SKM-1 treated with dmso at 0.1 percent for 144 hours (cell line): ENCODE data around the gene APPBP2.
A peak's percentile ranks its signal among the peaks of the same experiment; 100 is the strongest.
"Not testable (repeated sequence)": the region's sequence is repeated elsewhere in the genome, so short reads cannot be mapped to it uniquely, and the experiment has no call there.

Experiments used
- DNase-seq: peaks from one replicate; lab custom pipeline; 2025; ENCODE audit not compliant: unreplicated experiment; lab: John Stamatoyannopoulos, UW

The APPBP2 gene

DNA sequence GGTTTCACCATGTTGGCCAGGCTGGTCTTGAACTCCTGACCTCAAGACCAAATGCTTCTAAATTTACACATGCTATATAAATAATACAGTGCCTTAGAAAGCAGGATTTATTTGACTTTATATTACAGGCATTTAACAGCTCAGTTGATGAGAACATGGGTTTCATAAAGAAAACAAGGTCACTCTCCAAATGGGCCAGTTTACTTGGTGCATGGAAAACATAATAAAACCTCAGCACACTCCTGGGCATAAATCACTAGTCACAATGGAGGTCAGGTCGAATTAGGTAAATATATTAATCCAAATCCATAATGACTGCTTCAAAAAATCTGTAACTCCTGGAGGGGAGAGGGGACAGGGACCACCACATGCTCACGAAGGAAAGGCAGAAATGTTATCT is 24.5 kb downstream of the APPBP2 start:
- DNase-seq: no peak

DNA sequence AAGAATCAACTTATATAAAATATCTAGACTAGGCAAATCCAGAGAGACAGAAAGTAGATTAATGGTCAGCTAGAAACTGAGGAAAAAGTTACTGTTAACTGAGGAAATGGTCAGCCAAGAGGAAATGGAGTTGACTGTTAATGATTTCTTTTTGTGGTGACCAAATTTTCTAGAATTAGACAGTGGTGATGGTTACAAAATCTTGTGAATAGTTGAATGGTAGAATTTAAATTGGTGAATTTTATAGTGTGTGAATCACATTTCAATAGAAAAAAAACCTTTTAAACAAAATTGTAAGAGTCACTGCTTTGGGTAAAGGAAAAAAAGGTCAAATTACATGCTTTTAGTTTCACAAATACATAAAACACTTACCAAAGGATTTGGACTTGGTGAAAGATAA is 30.0 kb downstream of the APPBP2 start:
- DNase-seq: no peak

DNA sequence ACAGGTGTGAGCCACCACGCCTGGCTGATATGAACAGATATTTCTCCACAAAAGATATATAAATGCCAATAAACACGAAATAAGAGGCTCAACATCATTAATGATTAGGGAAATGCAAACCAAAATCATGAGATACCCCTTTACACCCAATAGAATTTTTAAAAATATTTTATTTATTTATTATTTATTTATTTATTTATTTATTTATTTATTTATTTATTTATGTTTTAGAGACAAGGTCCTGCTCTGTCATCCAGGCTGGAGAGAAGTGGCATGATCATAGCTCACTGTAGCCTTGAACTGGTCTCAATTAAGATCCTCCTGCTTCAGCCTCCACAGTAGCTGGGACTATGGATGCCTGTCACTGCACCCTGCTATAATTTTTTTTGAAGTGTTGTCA is 30.8 kb downstream of the APPBP2 start:
- no peak for DNase-seq

DNA sequence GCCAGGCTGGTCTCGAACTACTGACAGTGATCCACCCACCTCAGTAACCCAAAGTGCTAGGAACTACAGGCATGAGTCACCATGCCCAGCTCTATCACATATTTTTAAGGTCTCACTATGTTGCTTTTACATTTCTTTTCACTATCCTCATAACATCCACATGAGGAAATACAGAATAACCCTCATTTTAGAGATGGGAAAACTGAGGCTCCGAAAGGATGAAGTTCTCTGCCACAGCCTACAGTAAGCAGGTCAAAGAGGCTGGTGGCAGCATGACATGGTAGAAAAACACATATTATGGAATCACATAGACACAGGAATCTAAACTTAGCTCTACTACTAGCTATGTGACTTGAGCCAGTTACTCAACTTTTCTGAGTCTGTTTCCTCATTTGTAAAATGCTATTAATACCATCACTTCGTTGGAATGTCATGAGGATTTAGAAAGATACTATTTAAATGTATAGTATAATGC is 32.2 kb downstream of the APPBP2 start:
- no peak for DNase-seq

DNA sequence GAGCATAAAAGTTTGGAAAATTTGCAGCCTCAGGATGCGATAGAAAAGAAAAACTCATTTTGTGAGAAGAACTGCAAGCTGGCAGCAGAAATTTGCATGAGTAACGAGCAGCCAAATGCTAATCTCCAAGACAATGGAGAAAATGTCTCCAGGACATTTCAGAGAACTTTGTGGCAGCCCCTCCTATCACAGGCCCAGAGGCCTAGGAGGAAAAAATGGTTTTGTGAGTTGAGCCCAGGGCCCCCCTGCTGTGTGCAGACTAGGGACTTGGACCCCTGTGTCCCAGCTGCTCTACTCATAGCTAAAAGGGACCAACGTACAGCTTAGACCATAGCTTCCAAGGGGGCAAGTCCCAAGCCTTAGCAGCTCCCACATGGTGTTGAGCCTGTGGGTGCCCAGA is 34.3 kb downstream of the APPBP2 start:
- no peak for DNase-seq

DNA sequence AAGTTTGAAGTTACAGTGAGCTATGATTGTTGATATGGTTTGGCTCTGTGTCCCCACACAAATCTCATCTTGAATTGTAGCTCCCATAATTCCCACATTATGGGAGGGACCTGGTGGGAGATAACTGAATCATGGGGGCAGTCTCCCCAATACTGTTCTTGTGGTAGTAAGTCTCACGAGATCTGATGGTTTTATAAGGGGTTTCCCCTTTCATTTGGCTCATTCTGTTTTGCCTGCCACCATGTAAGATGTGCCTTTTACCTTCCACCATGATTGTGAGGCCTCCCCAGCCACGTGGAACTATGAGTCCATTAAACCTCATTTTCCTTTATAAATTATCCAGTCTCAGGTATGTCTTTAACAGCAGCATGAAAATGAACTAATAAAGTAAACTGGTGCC is 35.4 kb downstream of the APPBP2 start:
- DNase-seq: not testable (repeated sequence)

DNA sequence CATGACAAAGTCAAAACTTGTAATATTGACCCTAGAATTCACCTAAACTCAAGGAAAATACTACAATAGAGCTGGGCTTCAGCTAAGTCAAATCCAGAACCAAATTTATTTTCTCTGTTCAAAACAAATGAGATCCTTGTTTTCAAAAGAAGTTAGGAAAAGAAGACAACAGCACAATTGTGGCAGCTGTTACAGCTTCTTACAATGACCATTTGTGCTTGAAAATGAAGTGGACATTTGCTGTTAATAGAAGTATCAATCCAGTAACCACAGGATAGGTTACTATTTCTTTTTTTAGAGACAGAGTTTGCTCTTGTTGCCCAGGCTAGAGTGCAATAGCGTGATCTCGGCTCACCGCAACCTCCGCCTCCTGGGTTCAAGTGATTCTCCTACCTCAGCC is 44.4 kb downstream of the APPBP2 start:
- DNase-seq: no peak

DNA sequence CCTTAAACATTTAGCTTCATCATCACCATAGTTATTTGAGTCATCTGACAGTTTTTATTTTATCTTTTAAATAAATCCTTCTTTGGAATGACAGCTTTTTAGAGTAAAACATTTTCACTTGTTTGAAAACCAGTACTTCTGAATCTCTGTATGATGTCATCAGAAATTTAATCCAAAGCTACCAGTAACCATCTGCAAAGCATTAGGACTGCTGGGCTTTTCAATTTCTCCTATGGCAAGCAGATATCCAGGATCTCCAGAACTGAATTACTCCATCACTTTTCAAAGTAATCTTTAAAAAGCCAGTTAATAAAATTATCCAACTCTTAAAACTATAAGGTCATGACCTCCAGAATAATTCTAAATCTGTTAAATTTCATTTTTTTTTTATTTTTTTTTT is 52.3 kb downstream of the APPBP2 start:
- no peak for DNase-seq

DNA sequence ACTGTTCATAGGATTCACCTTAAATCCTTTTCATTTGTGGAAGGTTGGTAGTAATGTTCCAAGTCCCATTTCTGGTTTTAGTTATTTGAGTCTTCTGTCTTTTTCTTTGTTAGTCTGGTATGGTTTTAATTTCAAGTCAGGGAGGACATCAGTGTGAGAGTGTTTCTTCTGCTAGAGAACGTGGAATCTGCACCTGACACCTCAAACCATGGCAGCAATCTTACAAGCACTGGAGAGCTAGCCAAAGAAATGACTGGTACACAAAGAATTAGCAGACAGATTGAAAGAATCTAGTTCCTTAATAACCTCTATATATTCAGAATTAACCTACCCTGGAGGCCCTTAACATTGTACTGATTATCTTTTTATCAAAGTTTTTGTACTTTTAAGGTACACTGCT is 53.6 kb downstream of the APPBP2 start:
- no peak for DNase-seq

DNA sequence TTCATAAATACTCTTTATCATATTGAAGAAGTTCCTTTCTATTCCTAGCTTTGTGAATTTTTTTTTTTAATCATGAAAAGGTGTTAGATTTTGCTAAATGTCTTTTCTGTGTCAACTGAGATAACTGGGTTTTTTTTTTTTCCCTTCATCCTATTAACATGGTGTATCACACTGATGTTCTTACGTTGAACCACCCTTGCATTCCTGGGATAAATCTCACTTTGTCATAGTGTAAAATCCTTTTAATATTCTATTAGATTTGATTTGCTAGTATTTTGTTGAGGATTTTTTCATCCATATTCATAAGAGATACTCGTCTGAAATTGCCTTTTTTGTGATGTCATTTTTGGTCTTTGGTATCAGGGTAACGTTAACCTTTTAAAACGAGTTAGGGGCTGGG is 54.6 kb downstream of the APPBP2 start:
- no peak for DNase-seq

DNA sequence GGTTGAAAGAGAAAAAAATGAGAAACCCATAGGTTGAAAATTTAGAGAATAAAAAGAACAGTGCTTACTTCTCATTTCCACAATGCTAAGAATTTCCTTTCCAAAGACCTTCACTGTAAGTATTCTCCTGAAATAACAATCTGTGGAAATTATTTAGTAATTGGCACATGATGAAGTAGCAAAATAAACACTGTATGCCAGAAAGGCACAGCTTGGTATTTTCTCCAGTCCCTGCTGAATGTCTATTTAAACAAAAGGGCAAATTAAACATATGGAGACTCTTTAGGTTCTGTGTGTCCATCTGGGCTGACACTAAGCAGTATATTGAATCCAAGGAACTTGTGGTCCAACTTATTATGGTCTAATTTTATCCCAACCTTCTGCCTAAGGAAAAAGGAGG is 57.7 kb downstream of the APPBP2 start:
- no peak for DNase-seq

DNA sequence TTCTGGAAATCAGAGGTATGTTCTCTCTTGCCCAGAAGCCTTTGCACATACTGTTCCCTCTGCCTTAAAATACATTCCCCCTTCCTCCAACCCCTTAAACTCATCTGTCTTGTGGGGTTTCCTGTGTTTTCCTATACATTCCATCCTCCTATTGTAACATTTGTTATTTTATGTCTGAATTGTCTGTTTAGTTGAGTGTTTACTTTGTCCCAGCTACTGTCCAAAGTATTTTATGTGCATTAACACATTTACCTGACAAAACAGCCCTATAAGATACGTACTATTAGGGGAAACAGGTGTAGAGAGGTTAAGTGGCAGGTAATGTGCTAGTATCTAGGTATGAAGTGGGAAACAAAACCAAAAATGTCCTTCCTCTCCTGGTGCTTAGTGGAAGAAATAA is 61.7 kb downstream of the APPBP2 start:
- DNase-seq: no peak

DNA sequence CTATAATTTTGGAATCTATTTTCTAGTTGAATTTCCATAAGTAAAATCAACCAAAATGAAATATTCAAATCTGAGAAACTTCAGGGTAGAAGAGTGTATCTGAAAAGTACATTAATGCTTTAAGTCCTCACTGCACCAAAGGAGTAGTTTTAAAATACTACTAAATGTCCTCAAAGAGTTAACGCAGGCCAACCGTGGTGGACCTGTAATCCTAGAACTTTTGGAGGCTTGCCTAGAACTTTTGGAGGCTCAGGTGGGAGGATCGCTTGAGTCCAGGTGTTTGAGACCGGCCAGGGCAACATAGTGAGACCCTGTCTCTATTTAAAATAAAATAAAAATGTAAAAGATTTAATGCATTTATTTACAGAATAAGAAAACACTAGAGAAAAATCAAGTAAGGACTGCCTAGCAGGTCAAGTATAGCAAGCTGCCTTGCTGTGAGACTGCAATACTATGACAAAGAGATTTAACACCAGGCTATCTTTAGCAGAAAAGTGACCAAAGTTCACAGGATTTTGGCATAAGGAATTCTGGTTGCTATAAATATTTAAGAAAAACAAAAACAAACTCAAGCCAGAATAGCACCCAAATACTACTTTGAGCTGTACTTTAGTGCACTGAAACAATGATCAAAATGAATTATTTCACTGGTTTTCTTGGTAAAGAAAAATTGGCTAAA is 62.7 kb downstream of the APPBP2 start:
- no peak for DNase-seq

DNA sequence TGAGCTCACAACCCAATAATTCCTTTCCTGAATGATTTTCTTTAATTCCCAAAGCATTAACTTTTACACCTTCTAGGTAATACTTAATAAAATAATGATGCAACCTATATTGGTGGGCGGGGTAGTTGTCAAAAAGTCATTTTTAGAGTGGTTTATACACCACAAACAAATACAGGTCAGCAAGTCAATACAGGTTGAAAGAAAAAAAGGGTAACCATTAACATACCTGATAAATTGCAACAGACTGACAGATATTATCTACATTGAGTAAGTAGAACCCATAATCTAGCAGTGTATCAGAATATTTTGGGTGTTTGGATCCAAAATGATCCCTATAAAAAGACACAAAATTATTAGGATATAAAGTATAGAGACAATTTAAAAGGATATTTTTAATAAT is 64.5 kb downstream of the APPBP2 start:
- no peak for DNase-seq

DNA sequence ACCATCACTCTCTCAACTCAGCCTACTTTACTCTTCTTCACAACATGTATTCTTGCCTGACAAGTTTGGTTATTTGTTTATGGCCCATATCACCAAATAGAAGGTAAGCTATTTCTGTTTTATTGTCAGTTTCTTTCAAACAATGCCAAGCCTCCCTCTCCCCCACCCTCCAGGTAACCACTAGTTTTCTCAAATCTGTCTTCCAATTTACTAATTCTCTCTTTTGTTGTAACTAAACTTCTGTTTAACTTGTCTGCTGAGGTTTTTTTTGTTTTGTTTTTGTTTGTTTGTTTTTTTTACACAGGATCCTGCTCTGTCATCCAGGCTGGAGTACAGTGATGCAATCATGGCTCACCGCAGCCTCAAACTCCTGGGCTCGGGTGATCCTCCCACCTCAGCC is 68.9 kb downstream of the APPBP2 start:
- no peak for DNase-seq

DNA sequence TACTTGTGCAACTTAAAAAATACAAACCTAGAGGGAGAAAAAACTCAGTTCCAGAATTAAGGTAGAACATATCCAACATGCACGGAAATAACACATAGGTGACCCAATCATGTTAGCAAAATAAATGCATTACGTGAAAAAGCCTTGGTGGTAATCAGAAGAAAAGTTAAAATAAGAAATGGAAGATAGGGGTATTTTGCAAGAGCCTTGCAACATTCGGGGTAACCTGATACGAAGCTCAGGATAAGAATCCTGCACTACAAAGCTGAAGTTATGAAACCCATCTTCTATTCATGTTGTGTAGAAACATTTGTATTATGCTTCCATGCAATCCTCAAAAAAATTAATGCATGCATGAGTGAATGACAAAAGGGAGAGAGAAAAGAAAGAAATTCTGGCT is 70.7 kb downstream of the APPBP2 start:
- no peak for DNase-seq

DNA sequence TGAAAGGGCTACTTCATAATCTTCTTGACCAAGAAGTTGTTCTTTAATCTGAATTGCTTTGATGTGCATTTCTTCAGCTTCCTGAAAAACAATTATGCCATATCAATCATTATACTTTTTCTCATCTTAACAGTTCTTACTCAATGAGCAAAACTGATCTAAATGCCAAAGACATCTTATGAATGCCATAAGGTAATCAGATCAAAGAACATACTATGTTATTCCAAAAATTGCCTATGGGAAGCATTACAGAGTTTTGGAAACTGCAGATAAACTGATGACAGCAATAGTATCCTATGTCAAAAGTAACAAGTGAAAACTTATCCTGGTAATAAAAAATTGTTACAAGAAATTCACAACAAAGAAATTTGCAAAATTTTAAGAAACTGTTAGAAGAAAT is 74.1 kb downstream of the APPBP2 start:
- no peak for DNase-seq

DNA sequence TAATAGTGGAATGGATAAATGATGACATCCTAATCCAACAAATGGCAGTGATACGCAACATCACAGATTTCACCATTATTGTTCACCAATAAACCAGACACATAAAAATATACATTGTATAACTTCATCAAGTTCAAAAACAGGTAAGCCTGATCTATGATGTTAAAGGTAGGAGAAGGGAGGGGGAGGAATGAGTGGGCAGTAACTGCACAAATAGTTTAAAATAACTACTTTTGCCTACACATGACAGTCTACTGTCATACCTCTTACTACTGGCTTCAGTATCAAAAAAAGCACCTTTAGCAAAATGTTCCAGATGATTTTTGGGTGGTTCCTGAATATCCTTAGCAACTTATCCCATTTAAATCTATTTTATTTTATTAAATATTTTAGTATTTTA is 75.0 kb downstream of the APPBP2 start:
- DNase-seq: no peak

DNA sequence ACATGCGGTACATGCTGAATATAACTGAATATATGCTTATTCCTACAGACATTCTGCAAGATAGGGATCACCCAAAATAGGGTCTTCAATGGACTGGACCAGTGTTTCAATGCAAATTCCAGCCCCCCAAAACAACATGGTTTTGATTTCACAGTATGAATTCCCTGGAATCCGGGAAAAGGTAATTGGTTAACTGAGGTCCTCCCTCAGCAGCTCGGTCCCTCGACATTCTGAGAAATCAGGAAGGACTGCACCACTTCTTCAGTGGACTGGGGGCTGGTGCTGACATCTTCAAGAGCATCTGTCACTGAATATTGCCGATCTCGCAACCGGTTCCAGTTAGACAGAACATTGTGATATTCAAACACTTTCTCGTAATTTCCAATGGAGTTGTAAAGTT is 78.7 kb downstream of the APPBP2 start:
- no peak for DNase-seq

DNA sequence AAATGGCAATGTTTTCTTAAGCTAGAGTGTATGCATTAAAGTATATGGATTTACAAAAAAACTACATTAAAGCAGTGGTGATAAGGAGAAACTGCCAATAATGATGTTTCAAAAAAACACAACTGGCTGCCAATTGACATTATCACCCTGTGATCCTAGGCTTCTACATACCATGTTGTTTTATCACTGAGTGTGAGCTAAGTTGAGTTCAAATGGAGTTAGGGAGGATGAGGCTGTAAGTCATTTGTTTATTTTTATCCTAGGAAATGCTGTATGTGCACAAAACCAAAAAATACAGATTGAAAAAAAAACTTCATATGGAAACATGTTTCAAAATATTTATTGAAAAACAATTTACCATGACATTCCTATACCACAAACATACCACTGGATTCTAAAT is 80.9 kb downstream of the APPBP2 start:
- DNase-seq: no peak

DNA sequence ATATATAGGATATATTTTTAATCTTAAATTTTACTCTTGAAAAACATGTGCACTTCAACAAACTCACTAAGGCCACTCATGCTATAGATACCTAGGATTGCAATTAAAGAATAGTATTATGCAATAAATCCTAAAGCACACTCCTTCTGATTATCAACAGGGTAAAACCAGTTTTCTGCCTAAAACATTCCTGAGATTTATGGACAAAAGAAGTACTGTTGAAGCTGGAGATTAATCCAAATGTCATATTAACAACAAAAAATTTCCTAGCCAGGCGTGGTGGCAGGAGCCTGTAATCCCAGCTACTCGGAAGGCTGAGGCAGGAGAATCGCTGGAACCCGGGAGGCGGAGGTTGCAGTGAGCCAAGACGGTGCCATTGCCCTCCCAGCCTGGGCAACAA is 82.3 kb downstream of the APPBP2 start:
- no peak for DNase-seq

DNA sequence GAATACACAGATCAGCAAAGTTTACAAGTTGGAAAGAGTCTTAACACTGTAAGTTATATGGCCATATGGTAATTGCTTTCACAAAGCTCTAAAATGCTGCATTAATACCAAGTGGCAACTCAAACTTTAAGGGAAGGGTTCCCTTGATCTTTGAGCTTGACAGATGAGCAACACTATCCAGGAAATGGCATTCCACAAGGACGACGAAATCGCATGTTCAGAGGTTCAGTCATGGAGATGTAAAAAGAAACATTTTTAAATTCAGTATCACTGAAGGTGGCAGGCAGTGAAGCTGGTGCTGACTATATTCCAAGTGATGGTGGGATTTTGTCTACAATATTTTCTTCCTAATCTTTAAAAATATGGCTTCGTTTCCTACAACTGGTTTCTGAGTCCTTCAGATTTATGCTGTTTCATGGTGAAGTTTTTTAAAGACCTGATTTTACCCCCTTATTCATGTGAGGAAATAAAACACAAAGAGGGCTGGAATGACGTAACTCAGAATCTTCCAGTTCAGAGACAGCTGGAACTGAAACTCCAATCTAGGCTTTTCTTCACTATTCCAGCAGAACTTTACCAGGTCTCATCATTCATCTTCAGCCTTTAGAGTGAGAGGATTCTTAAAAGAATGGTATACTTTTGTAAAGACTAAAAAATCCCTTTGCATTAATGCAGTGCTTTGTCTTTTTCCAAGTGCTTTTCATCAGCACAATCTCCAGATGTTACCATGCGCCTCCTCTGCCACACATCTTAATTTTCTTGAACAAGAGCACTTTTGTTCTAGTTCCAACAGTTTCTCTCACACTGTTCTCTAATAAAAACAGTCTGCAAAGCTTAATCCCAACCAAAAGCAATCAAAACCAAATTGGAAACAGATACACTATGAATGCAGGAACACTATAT is 83.5 kb downstream of the APPBP2 start:
- DNase-seq: no peak

DNA sequence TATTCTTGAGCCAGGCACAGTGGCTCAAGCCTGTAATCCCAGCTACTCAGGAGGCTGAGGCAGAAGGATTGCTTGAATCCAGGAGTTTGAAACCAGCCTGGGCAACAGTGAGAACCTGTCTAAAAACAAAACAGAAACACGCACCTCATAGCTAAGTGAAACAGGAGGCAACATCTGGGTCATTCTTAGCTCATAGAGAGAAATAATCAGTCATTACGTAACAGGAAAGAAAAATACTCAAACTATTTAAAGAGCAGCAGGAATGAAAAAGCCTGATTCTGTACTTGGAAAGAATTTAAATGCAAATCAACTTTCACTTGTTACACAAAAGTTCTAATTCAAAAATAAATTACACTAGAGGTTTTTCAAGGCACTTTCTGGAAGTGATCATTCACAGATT is 86.5 kb downstream of the APPBP2 start:
- peak; percentile 4 for DNase-seq
